GM12864 (cell line): ENCODE data around the gene PNLIPRP1.

Experiments used
- DNase-seq: peaks from one replicate; pipeline ENCODE4 v3.0.0-alpha.2; 2011; ENCODE audit warnings: low read depth
- H3K4me3 ChIP-seq: 2 replicates; pipeline ENCODE4 v1.5.1; 2011; ENCODE audit warnings: mild to moderate bottlenecking, low read depth, low read length, control low read depth
- CTCF ChIP-seq: IDR thresholded peaks from 2 replicates; pipeline ENCODE4 v1.5.1; 2011; ENCODE audit warnings: low read depth, mild to moderate bottlenecking, moderate library complexity, low read length, control low read depth, inconsistent platforms; ENCODE audit errors: missing control alignments

PNLIPRP1 gene

GRCh38 chr10:116554628-116555027, 36.1 kb upstream of the PNLIPRP1 start:
- TF ChIP-seq CTCF, result no peak
- no peak overlapping the region for H3K4me3 ChIP-seq
- DNase-seq, result no peak

- no peak for TF ChIP-seq CTCF
- DNase-seq, result no peak
- no peak overlapping the region for H3K4me3 ChIP-seq
Measured at GRCh38 chr10:116555880-116556279, 34.9 kb upstream of the PNLIPRP1 start.

DNA sequence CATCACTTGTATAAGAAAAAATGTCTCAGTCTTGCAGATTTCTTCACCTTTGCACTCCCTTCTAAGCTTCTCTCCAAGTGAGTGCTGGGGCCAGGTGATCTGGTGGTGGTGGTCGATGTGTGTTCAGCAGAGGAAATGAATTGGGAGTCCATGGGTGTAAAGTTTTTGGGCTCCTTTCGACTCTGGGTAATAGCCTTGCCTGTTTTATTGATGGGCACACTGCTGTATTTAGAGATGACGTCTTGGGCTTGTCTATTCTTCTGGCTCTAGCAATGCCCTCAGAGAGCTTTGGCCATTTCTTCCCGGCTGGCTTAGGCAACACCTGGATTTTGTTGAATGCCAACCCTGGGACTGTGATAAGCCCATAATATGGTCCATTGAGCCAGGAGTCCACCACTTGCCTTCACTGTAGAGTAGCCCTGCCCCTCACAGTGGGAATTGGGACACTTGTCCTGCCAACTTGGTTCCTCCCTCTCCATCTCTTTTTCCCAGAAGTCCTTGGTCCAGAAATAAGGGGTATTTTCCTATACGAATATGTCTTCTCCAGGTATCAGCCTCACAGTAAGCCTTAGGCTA, 33.4 kb upstream of the PNLIPRP1 start:
- no peak overlapping the region for H3K4me3 ChIP-seq
- no peak for TF ChIP-seq CTCF
- DNase-seq, result no peak

DNA sequence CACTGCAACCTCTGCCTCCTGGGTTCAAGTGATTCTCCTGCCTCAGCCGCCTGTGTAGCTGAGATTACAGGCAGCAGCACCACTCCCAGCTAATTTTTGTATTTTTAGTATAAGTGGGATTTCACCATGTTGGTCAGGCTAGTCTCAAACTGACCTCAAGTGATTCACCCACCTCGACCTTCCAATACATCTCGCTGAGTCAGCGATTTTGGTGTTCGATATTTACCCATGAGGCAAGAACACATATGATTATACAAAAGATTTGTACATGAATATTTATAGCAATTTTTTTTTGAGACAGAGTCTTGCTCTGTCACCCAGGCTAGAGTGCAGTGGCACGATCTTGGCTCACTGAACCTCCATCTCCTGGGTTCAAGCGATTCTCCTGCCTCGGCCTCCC, 25.2 kb upstream of the PNLIPRP1 start:
- no peak for TF ChIP-seq CTCF
- DNase-seq, result no peak
- H3K4me3 ChIP-seq, result no peak overlapping the region

DNA sequence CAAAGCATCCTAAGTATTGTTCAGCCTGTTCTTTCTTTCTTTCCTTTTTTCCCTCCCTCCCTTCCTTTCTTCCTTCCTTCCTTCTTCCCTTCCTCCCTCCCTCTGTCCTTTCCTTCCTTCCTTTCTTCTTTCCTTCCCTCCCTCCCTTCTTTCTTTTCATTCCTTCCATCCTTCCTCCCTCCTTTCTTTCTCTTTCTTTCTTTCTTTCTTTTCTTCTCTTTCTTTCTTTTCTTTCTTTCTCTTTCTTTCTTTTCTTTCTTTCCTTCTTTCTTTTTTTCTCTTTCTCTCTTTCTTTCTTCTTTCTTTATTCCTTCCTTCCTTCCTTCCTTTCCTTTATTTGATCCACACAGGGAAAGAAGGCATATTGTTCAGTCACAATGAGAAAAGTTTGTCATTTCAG, 23.8 kb upstream of the PNLIPRP1 start:
- no peak for TF ChIP-seq CTCF
- DNase-seq, result no peak
- no peak overlapping the region for H3K4me3 ChIP-seq

DNA sequence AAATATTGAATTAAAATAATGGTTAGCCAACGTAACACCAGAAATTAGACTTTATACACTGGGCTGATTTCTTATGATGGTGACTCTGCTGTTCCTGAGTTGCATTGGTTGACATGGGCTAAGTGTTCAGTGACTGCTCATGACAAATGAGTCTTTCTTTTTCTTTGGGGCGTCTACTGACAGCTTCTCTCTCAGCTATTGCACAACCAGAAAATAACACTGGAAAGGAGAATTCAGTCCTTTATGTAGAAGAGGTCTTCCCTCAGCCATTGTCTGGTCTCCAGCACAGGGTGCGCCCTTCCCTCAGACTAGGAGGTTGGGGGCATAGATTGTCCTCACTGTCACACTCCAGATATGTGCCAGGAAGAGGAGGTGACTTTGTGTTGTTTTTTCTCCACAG, 23.4 kb upstream of the PNLIPRP1 start:
- TF ChIP-seq CTCF, result no peak
- H3K4me3 ChIP-seq, result no peak overlapping the region
- no peak for DNase-seq

DNA sequence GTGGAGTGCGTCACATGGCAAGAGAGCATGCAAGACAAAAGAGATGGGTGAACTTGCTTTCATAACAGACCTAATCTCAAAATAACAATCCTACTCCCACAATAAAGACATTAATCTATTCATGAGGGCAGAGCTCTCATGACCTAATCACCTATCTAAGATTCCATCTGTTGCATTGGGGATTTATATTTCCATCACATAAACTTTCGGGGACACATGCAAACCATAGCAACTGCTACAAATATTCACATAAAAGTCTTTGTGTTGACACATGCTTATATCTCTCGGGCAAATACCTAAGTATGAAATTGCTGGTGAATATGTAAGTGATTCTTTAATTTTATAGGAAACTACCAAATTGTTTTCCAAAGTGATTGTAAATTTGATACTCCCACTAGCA, 16.0 kb upstream of the PNLIPRP1 start:
- H3K4me3 ChIP-seq, result no peak overlapping the region
- DNase-seq, result no peak
- TF ChIP-seq CTCF, result no peak
